Testis (tissue), 3 donors: ENCODE data around the gene PAX1. TPM values are rescaled to one million over a fixed set of nuclear protein-coding genes. Genes with fewer than 3 reads are reported as not detected.

Source experiments
- DNase-seq: peaks from one replicate; pipeline ENCODE4 v3.0.0-alpha.2; 2019
- H3K27ac ChIP-seq, 2 donors: fragments of 200-600 bp; sonication (generic); one replicate each; pipeline ENCODE4 v1.5.1; 2019
- H3K27me3 ChIP-seq: fragments of 200-600 bp; sonication (generic); one replicate; pipeline ENCODE4 v1.5.1; 2019
- H3K36me3 ChIP-seq: fragments of 200-600 bp; sonication (generic); one replicate; pipeline ENCODE4 v1.5.1; 2017; ENCODE audit warnings: low read depth; ENCODE audit errors: missing control alignments
- H3K4me1 ChIP-seq: fragments of 200-600 bp; sonication (generic); one replicate; pipeline ENCODE4 v1.5.1; 2019
- H3K4me3 ChIP-seq, 2 donors: fragments of 200-600 bp; sonication (generic); one replicate each; pipeline ENCODE4 v1.5.1; 2017 to 2019
- H3K9me3 ChIP-seq: fragments of 200-600 bp; sonication (generic); one replicate; pipeline ENCODE4 v1.5.1; 2017
- POLR2A ChIP-seq: fragments of 450-650 bp; IDR thresholded peaks from one replicate; pipeline ENCODE4 v1.6.1; 2017; ENCODE audit warnings: antibody characterized with exemption, mild to moderate bottlenecking, moderate library complexity
- WGBS, 2 donors: methylation state at CpG; one replicate each; pipeline ENCODE4 v1.1.5; 2018; 5-methylcytosine and 5-hydroxymethylcytosine counted together
- intact Hi-C: fragments of 100-400 bp; cut with DNase I; formaldehyde crosslinking; loops from one replicate; pipeline ENCODE4 v1.15.1; 2023; ENCODE audit warnings: low total_unique reads
- polyA plus RNA-seq: library from polyadenylated mRNA; stranded (reverse); fragments of 350-450 nt; fragmentation: Illumina TruSeq; extraction: RNeasy Lipid Tissue Mini Kit (QIAGEN cat#74804); gene quantifications from one replicate; pipeline ENCODE4 v1.2.3, GENCODE V29; 2014; ENCODE audit warnings: low read depth, low replicate concordance; ENCODE audit not compliant: insufficient read depth
- small RNA-seq, 2 donors: library from RNA; depleted of rRNA; stranded (forward); fragments of <200 nt; gene quantifications; one replicate each; pipeline ENCODE3, GENCODE V24; 2016
- total RNA-seq, 2 donors: library from RNA; depleted of rRNA; stranded (reverse); fragments of >200 nt; gene quantifications; one replicate each; pipeline ENCODE4 v1.2.3, GENCODE V29; 2016
- TF ChIP-seq, protein P1 (sequence below), 3 experiments: fragments of 450-650 bp in 2 of 3; fragments of 200-600 bp in 1 of 3; sonication (generic) in 1 of 3; IDR thresholded peaks; one replicate each; pipeline ENCODE4 v1.5.1; 2016 to 2019; ENCODE audit warnings: antibody characterized with exemption in 3 of 3, mild to moderate bottlenecking in 2 of 3, moderate library complexity in 1 of 3

PAX1 gene
- total and polyA plus RNA-seq, 3 donors from 2014 or later: 0.07 TPM; not detected in 2

DNA sequence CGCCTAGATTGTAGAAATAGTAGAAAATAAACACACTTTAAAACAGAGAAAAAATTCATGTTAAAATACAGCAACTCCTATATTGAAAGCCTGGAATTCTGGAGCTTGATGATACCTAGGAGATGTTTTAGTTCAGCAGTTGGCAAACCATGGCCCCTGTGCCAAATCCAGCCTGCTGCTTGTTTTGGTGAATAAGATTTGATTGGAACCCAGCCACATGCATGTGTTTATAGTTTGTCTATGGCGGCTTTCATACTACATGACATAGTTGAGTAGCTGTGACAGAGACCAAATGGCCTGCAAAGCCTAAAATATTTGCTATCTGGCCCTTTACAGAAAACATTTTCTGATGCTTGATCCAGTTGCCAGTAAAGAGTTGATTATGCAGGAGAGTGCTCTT is 57.2 kb downstream of the PAX1 start:
- intact Hi-C loops: no loop called here
- DNase-seq: no peak
- H3K27me3 ChIP-seq: no peaks in the 10 kb centered on the region

DNA sequence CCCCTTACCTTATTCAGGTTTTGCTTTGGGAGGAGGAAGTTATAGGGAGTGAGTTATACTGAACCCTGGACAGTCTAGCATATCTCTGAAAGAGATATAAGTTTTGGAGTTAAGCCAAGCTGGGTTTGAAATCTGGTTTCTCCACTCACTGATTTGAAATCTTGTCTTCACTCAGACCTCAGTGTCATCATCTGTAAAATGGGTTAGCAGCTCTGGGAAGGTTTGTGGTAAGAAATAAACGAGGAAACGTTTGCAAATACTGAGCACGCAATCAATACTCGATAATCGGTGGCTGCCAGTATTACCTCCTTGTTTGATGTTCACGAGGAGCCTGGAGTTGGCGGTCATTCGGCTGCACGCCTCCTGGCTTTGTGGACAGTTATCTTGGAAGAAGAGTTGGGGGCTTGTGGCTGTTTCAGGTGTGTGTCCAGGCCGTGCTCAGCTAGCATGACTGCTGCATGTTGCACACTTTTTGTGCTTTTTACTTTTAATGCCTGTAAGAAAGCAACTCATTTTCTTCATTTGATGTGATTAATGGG is 61.8 kb downstream of the PAX1 start:
- no peaks in the 10 kb centered on the region for H3K27me3 ChIP-seq
- H3K36me3 ChIP-seq: no peaks in the 10 kb centered on the region
- H3K4me1 ChIP-seq: no peaks in the 10 kb centered on the region
- peak; percentile 15 for DNase-seq
- no peak overlapping the region for H3K27ac ChIP-seq
- H3K4me3 ChIP-seq: peak overlapping the region in 1 of 2 donors; percentile 26
- intact Hi-C loops: no loop called here
- WGBS, 2 donors: 58 to 60% methylated on average over 10 of the region's 10 CpGs
- no peaks in the 10 kb centered on the region for H3K9me3 ChIP-seq
- TF ChIP-seq, protein P1, sequence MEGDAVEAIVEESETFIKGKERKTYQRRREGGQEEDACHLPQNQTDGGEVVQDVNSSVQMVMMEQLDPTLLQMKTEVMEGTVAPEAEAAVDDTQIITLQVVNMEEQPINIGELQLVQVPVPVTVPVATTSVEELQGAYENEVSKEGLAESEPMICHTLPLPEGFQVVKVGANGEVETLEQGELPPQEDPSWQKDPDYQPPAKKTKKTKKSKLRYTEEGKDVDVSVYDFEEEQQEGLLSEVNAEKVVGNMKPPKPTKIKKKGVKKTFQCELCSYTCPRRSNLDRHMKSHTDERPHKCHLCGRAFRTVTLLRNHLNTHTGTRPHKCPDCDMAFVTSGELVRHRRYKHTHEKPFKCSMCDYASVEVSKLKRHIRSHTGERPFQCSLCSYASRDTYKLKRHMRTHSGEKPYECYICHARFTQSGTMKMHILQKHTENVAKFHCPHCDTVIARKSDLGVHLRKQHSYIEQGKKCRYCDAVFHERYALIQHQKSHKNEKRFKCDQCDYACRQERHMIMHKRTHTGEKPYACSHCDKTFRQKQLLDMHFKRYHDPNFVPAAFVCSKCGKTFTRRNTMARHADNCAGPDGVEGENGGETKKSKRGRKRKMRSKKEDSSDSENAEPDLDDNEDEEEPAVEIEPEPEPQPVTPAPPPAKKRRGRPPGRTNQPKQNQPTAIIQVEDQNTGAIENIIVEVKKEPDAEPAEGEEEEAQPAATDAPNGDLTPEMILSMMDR (IDR thresholded peaks at IDR 0.05): no peak
- no peak for TF ChIP-seq POLR2A

More for the DNA sequence above, 57.2 kb downstream of the PAX1 start:
- 90 to 91% methylated on average over 2 of the region's 2 CpGs for WGBS, 2 donors
- no peaks in the 10 kb centered on the region for H3K4me1 ChIP-seq
- no peaks in the 10 kb centered on the region for H3K9me3 ChIP-seq
- TF ChIP-seq, protein P1 (IDR thresholded peaks at IDR 0.05): no peak
- no peak for TF ChIP-seq POLR2A
- H3K27ac ChIP-seq: no peak overlapping the region
- no peaks in the 10 kb centered on the region for H3K36me3 ChIP-seq
- H3K4me3 ChIP-seq: no peak overlapping the region

DNA sequence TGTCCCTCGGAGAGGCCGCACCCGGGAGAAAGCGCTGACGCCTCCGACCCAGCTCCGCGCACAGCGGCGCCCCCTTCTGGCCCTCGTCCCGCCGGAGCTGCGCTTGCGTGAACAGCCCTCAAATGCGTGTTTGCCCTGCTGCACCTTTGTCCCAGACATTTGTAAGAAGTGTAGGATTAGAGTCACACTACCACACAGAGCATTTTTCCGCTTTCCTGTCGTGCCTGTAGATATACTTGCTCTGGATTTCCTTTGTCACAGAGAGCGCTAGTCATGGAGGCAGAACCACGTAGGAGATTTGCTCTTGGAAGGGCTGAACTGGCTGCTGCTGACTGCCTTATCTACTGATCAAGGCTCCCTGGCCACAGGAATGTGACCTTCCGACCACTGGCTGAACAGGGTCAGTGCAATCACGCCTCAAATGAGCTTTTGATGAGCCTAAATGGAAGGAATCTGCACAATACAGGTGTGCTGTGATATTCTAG is 62.3 kb downstream of the PAX1 start:
- no peaks in the 10 kb centered on the region for H3K27me3 ChIP-seq
- 2% methylated on average over 20 to 22 of the region's 22 CpGs for WGBS, 2 donors
- TF ChIP-seq POLR2A: no peak
- TF ChIP-seq, protein P1 (IDR thresholded peaks at IDR 0.05): peak in 1 of 3 experiments; percentile 46
- H3K4me3 ChIP-seq: peak overlapping the region in 1 of 2 donors; percentile 26
- no peaks in the 10 kb centered on the region for H3K36me3 ChIP-seq
- intact Hi-C loops: no loop called here
- peak; percentile 72 for DNase-seq
- H3K4me1 ChIP-seq: no peaks in the 10 kb centered on the region
- H3K27ac ChIP-seq: no peak overlapping the region
- no peaks in the 10 kb centered on the region for H3K9me3 ChIP-seq

Small RNA genes within 50 kb of the gene (small RNA-seq; reads per million reads assigned to genes)
- 0 reads per million in 2 donors for gene RPL41P1

Other genes starting within 250 kb of the PAX1 start
- gene NKX2-2, start 191.6 kb upstream of the PAX1 start, total RNA-seq: under 1 TPM in 1 of 2 donors, not detected in 1; 0.16 TPM
- not detected for gene NKX2-2, start 191.6 kb upstream of the PAX1 start, polyA plus RNA-seq